Activated CD8-positive, alpha-beta T cell treated with anti-CD3 and anti-CD28 coated beads for 36 hours (primary cell): ENCODE measurements around the gene NLRP7. TPM values are rescaled to one million over a fixed set of nuclear protein-coding genes. Genes with fewer than 3 reads are reported as not detected.

Source experiments
- ATAC-seq: fragments of 200-7000 bp; cut with Tn5 transposase; one replicate; pipeline ENCODE4 v1.10.0; 2021; ENCODE audit warnings: mild to moderate bottlenecking, moderate library complexity
- CTCF ChIA-PET: fragments of 350-600 bp; sonication (Branson Sonifier 250); formaldehyde crosslinking; loops from one replicate; lab custom pipeline; 2021; ENCODE audit warnings: antibody characterized with exemption; lab: Charles Lee
- POLR2A ChIA-PET: fragments of 350-600 bp; sonication (Branson Sonifier 250); formaldehyde crosslinking; loops from one replicate; lab custom pipeline; 2021; ENCODE audit warnings: antibody characterized with exemption; lab: Charles Lee
- DNase-seq: peaks from one replicate; pipeline ENCODE4 v3.0.0-alpha.2; 2020
- H3K27ac Mint-ChIP-seq: one replicate; pipeline ENCODE4 v1.8.0; 2021; ENCODE audit warnings: mild to moderate bottlenecking, mixed read lengths
- H3K27me3 Mint-ChIP-seq: one replicate; pipeline ENCODE4 v1.8.0; 2021; ENCODE audit warnings: mixed read lengths
- H3K36me3 Mint-ChIP-seq: one replicate; pipeline ENCODE4 v1.8.0; 2021; ENCODE audit warnings: low read depth, mixed read lengths
- H3K4me1 Mint-ChIP-seq: one replicate; pipeline ENCODE4 v1.8.0; 2021; ENCODE audit warnings: low read depth, mixed read lengths
- H3K4me3 Mint-ChIP-seq: one replicate; pipeline ENCODE4 v1.8.0; 2021; ENCODE audit warnings: mild to moderate bottlenecking, moderate library complexity, mixed read lengths
- H3K9me3 Mint-ChIP-seq: one replicate; pipeline ENCODE4 v1.8.0; 2021; ENCODE audit warnings: mixed read lengths
- intact Hi-C: fragments of 100-400 bp; cut with micrococcal nuclease; formaldehyde crosslinking; loops from one replicate; pipeline ENCODE4 v1.10.0; 2022
- total RNA-seq, 2 experiments: library from RNA; stranded (reverse); gene quantifications; one replicate each; pipeline ENCODE4 v1.2.3, GENCODE V29; 2021
- TF ChIP-seq, protein P1 (sequence below): fragments of 200-600 bp; IDR thresholded peaks from one replicate; pipeline ENCODE4 v1.8.0; 2022; ENCODE audit warnings: antibody characterized with exemption, mild to moderate bottlenecking

NLRP7 gene
- total RNA-seq, 2 experiments from 2014 or later: not detected

DNA sequence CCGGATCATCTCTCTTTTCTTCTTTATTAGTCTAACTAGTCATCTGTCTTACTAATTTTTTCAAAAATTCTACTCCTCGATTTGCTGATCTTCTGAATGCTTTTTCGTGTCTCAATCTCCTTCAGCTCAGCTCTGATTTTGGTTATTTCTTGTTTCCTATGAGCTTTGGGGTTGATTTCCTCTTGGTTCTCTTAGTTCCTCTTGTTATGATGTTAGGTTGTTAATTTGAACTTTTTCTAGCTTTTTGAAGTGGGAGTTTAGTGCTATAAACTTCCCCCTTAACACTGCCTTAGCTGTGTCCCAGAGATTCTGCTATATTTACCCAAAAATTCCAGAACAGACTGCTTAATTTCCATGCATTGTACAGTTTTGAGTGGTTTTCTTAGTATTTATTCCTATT, 69.9 kb downstream of the NLRP7 start:
- H3K4me1 Mint-ChIP-seq: no peaks in the 10 kb centered on the region
- no peak overlapping the region for H3K27ac Mint-ChIP-seq
- DNase-seq (no peak), ATAC-seq (no peak)
- TF ChIP-seq, protein P1, sequence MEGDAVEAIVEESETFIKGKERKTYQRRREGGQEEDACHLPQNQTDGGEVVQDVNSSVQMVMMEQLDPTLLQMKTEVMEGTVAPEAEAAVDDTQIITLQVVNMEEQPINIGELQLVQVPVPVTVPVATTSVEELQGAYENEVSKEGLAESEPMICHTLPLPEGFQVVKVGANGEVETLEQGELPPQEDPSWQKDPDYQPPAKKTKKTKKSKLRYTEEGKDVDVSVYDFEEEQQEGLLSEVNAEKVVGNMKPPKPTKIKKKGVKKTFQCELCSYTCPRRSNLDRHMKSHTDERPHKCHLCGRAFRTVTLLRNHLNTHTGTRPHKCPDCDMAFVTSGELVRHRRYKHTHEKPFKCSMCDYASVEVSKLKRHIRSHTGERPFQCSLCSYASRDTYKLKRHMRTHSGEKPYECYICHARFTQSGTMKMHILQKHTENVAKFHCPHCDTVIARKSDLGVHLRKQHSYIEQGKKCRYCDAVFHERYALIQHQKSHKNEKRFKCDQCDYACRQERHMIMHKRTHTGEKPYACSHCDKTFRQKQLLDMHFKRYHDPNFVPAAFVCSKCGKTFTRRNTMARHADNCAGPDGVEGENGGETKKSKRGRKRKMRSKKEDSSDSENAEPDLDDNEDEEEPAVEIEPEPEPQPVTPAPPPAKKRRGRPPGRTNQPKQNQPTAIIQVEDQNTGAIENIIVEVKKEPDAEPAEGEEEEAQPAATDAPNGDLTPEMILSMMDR: no peak
- peaks cover 11% of the 10 kb centered on the region for H3K27me3 Mint-ChIP-seq
- ChIA-PET CTCF (no interaction called here), POLR2A (no interaction called here)
- H3K36me3 Mint-ChIP-seq: no peaks in the 10 kb centered on the region
- H3K4me3 Mint-ChIP-seq: no peak overlapping the region
- H3K9me3 Mint-ChIP-seq: no peaks in the 10 kb centered on the region
- intact Hi-C loops: no loop called here

DNA sequence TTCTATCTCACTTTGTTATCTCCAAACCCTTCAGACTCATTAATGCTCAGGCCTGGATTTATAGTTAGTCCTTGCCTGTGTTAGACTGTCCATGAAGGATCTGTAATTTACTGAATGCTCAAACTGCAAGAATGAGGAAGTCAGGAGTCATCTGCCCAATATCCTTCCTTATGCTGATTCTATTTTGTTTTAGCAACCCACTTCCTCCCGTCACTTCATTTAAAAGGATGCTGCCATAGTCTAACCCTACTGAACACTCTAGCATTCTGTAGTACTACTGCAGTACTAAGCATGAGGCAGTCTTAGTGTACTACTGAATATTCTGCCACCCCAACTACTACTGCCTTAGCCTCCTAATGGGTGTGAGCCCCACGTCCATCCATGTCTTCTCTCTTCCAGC, 71.8 kb downstream of the NLRP7 start:
- no peaks in the 10 kb centered on the region for H3K36me3 Mint-ChIP-seq
- no peak for DNase-seq
- ChIA-PET CTCF (no interaction called here), POLR2A (no interaction called here)
- no peak overlapping the region for H3K4me3 Mint-ChIP-seq
- H3K9me3 Mint-ChIP-seq: no peaks in the 10 kb centered on the region
- H3K27ac Mint-ChIP-seq: no peak overlapping the region
- intact Hi-C loops: no loop called here
- TF ChIP-seq, protein P1: no peak
- H3K4me1 Mint-ChIP-seq: no peaks in the 10 kb centered on the region
- no peak for ATAC-seq
- peaks cover 12% of the 10 kb centered on the region for H3K27me3 Mint-ChIP-seq

DNA sequence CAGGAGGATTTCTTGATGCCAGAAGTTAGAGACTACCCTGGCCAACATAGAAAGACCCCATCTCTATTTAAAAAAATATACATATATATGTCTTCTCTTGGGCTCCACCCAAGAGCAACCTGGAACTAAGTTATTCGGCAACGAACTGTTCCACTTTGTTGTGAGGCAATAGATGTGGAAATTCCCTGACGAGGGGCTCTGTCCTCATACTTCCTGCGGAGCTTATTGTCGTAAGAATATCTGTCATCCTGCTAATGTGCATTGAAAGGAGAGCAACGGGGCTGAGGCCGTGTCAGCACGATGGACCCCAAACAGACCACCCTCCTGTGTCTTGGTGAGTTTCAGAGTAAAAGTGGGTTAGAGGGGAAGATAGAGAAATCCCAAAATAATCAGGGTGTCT, 73.3 kb downstream of the NLRP7 start, which contains the start of gene FCAR:
TSS of gene FCAR (plus strand) at position 246 of the 400 bp plus-strand sequence. CDS start at position 301, 55 bp downstream.
- CTCF ChIA-PET: no interaction called here
- Mint-ChIP-seq H3K27ac (no peak within 1 kb of the TSS), H3K36me3 (no peaks in the 10 kb centered on the region), H3K4me1 (no peaks in the 10 kb centered on the region), H3K4me3 (no peak within 1 kb of the TSS), H3K9me3 (no peaks in the 10 kb centered on the region), H3K27me3 (peaks cover 6% of the 10 kb centered on the region)
- TF ChIP-seq, protein P1: no peak
- ATAC-seq (no peak), DNase-seq (no peak)
- intact Hi-C loops: no loop called here
- POLR2A ChIA-PET: no interaction called here

Other genes starting within 250 kb of the NLRP7 start
- not detected for gene KIR3DL3, start 223.1 kb downstream of the NLRP7 start, total RNA-seq
- not detected for gene KIR2DL3, start 209.0 kb downstream of the NLRP7 start, total RNA-seq
- not detected for gene KIR2DL1, start 177.7 kb downstream of the NLRP7 start, total RNA-seq
- not detected for gene KIR2DL4, start 143.9 kb downstream of the NLRP7 start, total RNA-seq
- gene KIR3DL1, start 131.1 kb downstream of the NLRP7 start, total RNA-seq: under 1 TPM in 1 of 2 experiments, not detected in 1; 0.14 TPM
- under 1 TPM; 0.25 to 0.38 TPM for gene KIR2DS4, start 114.9 kb downstream of the NLRP7 start, total RNA-seq
- under 1 TPM; 0.14 to 0.27 TPM for gene KIR3DL2, start 97.1 kb downstream of the NLRP7 start, total RNA-seq
- not detected for gene FCAR, start 73.3 kb downstream of the NLRP7 start, total RNA-seq
- under 1 TPM; 0.58 to 0.68 TPM for gene NCR1, start 41.4 kb downstream of the NLRP7 start, total RNA-seq
- 10 to 100 TPM in 1 of 2 experiments, 1 to 10 TPM in 1; 9.5 to 11.7 TPM for gene NLRP2, start 18.8 kb upstream of the NLRP7 start, total RNA-seq
- gene GP6, start 90.7 kb upstream of the NLRP7 start, total RNA-seq: under 1 TPM; 0.14 to 0.27 TPM
- 10 to 100 TPM; 17.3 to 18.2 TPM for gene RDH13, start 115.6 kb upstream of the NLRP7 start, total RNA-seq
- gene EPS8L1, start 128.3 kb upstream of the NLRP7 start, total RNA-seq: 1 to 10 TPM; 2.8 to 3.2 TPM
- gene PPP1R12C, start 170.1 kb upstream of the NLRP7 start, total RNA-seq: 10 to 100 TPM; 55.4 to 55.8 TPM
- gene TNNT1, start 201.7 kb upstream of the NLRP7 start, total RNA-seq: not detected
- not detected for gene TNNI3, start 210.2 kb upstream of the NLRP7 start, total RNA-seq
- not detected for gene DNAAF3, start 219.1 kb upstream of the NLRP7 start, total RNA-seq
- not detected for gene SYT5, start 232.8 kb upstream of the NLRP7 start, total RNA-seq